NCI-H146 treated with DMSO at 0.1 percent for 48 hours (cell line): ENCODE data around the gene RIT2.

ENCODE experiments used
- DNase-seq: peaks from one replicate; lab custom pipeline; 2025; ENCODE audit not compliant: unreplicated experiment; lab: John Stamatoyannopoulos, UW

Gene RIT2

GRCh38 chr18:43017622-43018021 lies 97.9 kb downstream of the RIT2 start:
- DNase-seq: no peak

GRCh38 chr18:43013486-43013885 lies 102.0 kb downstream of the RIT2 start:
- DNase-seq: no peak

- DNase-seq: no peak
Measured at GRCh38 chr18:43012951-43013350, 102.5 kb downstream of the RIT2 start.

GRCh38 chr18:43010611-43011010 lies 104.9 kb downstream of the RIT2 start:
- DNase-seq: no peak

- DNase-seq: no peak
Measured at GRCh38 chr18:43009674-43010073, 105.8 kb downstream of the RIT2 start.

GRCh38 chr18:43007365-43007764 lies 108.1 kb downstream of the RIT2 start:
- no peak for DNase-seq

- DNase-seq: no peak
Measured at GRCh38 chr18:43004421-43004820, 111.1 kb downstream of the RIT2 start.

- DNase-seq: no peak
Measured at GRCh38 chr18:43001821-43002220, 113.7 kb downstream of the RIT2 start.

- DNase-seq: no peak
Measured at GRCh38 chr18:42996824-42997223, 118.7 kb downstream of the RIT2 start.

- DNase-seq: no peak
Measured at GRCh38 chr18:42980426-42980825, 135.1 kb downstream of the RIT2 start.

GRCh38 chr18:42977982-42978637 lies 137.4 kb downstream of the RIT2 start:
- peak; percentile 99 for DNase-seq

- peak; percentile 37 for DNase-seq
Measured at GRCh38 chr18:42976869-42977590, 138.5 kb downstream of the RIT2 start.

- DNase-seq: no peak
Measured at GRCh38 chr18:42969366-42969765, 146.1 kb downstream of the RIT2 start.

- DNase-seq: no peak
Measured at GRCh38 chr18:42961298-42961697, 154.2 kb downstream of the RIT2 start.

GRCh38 chr18:42959528-42959927 lies 156.0 kb downstream of the RIT2 start:
- no peak for DNase-seq

- DNase-seq: no peak
Measured at GRCh38 chr18:42958353-42958752, 157.1 kb downstream of the RIT2 start.

GRCh38 chr18:42956287-42956686 lies 159.2 kb downstream of the RIT2 start:
- no peak for DNase-seq

GRCh38 chr18:42954887-42955286 lies 160.6 kb downstream of the RIT2 start:
- no peak for DNase-seq

GRCh38 chr18:42953306-42953705 lies 162.2 kb downstream of the RIT2 start:
- no peak for DNase-seq

- DNase-seq: no peak
Measured at GRCh38 chr18:42950732-42951131, 164.8 kb downstream of the RIT2 start.

GRCh38 chr18:42948831-42949230 lies 166.7 kb downstream of the RIT2 start:
- no peak for DNase-seq

- no peak for DNase-seq
Measured at GRCh38 chr18:42941860-42942259, 173.6 kb downstream of the RIT2 start.

- DNase-seq: no peak
Measured at GRCh38 chr18:42941021-42941420, 174.5 kb downstream of the RIT2 start.
